Measurements from ENCODE around the gene ZBED4.

Gene ZBED4

DNA sequence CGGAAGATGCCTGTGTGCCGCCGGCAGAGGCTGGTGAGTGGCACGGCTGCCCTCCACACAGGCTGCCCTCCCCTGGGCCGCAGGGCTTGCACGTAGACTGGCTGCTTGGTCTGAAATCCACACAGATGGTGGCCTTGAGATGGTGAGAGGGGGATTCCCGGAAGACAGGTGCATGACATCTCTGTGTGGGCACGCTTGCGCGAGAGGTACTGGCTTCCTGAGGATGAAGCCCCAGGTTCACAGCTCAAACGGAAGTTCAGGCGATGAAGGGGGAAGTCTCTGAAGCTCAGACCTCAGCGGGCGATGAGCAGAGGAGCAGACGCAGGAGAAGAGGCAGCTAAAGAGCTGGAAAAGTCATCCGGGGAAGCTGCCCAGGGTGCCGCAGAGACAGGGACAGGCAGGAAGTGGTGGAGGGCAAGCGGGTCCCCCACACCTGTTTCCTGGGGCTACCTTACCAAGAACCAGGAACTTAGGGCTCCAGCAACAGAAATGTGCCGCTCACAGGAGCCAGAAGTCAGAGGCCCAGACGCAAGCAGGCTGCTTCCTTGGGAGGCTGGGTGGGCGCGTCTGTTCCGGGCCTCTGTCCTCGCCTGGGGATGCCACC is 72.0 kb downstream of the ZBED4 start:
- DNase-seq = no peak

DNA sequence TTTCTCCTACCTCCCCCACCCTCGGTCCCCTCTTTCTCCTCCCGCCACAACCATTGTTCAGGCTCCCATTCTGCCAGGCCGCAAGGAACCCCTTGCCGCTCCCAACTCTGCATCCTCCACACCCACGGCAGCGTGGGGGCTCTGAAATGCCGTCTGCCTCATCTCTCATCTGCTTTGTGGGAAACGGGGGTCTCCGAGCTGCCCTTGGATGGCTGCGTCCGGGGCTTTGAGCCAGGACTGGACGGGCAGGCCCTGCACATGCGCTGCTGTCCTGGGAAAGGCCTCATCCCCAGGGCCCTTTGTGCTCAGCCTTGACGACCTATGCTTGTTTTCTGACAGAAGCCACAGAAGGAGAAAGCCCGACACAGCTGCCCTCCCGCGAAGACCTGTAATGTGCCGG is 73.3 kb downstream of the ZBED4 start:
- DNase-seq = no peak

DNA sequence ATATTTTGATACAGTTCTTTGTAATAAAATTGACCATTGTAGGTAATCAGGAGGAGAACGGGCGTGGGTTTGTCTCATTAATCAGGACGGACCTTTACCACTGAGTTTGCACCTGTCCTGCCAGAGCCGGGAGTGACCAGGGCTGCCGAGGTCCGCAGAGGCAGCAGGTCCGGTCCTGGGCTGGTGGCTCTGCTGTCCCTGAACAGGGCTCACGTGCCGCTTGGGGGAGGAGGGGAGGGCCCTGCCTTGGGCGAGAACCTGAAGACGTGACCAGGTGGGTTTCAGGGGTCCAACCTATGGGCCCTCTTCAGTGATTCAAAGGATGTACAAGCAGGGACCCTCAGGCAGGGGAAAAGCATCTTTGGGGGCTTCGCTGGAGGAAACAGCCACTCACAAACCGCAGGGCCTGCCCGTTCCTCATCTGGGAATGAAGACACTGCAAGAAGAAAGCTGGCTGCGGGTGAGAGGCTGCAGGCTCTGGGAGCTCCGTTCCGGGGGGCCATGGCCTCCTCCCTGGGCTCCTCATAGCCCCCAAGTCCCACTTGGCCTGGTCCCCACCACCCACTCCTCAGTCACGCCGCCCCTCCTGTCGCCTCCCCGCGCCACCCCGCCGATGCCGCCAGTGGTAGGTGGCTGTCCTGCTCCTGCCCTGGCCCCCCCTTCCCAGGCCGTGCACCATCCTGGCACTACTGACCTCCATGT is 74.0 kb downstream of the ZBED4 start:
- no peak for DNase-seq

DNA sequence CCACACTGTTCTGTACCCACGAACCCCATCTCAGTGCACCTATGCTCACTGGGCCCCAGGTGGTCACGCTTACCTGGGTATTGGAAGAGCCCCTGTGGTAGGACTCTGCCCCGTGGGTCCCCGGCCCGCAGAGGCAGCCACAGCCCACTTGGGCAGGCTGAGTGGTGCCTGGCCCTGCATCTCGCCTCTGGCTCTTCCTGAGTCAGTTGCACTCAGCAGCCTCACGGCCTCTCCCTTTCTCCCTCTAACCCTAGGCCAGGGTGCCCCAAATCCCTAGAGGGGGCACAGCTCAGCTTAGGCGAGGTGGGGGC is 74.5 kb downstream of the ZBED4 start:
- DNase-seq = no peak

DNA sequence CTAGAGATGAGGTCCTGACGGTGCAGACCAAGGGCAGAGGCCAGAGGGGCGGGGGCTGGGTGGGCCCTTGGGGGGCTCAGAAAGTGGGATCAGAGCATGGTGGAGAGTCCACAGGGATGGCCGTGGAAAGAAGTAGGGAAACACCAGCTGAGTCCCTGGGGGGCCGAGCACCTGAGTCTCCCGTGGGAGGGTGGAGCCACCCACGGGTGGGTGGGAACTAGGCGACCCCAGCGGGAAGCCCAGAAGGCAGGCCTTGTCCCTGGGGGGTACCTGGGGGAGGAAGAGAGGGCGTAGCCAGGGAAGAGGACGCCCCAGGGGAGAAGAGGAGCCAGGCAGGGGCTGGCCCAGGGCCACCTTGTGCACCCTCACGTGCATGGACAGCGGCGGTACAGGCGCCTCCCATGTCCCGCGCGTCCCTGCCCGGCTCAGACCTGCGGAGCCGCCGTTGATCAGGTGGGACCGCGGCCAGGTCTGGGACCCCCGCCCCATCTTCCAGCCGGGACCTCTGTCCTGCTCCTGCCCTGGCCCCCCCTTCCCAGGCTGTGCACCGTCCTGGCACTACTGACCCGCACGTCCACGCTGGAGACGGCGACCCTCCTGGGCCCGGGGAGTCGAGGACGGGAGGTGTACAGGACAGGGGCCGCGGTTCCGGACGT is 75.0 kb downstream of the ZBED4 start:
- DNase-seq = no peak

DNA sequence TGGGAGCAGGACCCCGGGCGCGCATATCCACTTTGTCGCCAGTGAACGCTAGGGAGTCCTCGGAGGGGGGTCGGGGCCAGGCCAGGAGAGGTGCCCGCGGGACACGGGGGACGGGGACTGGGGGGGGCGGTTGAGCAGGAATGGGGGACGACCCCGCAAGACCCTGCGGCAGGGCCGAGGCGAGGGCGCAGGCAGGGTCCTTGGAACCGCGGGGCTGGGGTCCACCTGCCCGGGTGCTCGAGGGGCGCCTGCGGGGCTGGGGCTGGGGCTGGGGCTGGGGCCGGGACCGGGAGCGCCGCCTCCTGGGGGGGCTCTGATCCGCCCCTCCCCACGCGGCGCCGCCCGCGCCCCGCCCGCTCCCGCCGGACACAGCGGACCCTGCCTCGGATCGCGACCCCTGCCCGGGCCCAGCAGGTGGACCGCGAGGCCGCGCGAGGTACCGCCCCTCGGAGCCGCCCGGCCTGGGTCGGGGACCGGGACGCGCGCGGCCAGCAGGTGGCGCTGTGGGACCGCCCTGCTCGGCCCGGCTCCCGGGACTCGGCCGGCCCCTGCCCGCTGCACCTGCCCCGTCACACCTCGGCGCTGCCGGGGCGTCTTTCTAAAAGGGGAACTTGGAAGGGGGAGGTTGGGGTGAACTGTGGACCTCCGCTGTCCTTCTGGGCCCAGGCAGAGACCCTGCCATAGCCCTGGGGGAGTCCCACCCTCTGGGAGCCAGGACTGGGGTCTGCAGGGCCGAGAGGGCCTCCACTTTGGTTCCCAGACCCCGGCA is 75.8 kb downstream of the ZBED4 start:
- no peak for DNase-seq

DNA sequence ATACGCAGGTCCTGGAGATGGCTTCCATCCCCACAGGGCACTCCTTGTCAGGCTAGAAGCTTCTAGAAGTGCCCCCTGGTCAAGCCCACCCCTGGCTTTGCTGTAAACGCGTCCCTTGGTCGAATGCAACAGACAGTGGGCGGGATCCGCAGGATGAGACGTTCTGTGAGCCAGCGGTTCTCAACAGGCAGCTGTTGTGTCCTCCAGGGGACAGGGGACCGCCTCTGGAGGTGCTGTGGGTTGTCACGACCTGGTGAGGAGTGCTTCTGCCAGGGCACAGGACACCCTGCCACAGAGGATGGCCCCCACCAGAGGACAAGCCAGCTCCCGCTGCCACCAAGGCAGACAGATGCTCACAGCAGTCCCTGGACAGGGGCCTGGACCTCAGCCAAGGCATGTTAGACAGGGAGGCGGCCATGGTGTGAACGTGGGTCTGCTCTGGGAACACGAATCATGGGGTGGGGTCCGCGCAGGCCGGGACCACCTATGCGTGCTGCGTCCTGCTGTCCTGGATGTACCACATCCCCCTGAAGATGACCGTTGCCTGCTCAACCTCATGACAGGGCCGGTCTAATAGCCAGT is 76.4 kb downstream of the ZBED4 start:
- DNase-seq = no peak

DNA sequence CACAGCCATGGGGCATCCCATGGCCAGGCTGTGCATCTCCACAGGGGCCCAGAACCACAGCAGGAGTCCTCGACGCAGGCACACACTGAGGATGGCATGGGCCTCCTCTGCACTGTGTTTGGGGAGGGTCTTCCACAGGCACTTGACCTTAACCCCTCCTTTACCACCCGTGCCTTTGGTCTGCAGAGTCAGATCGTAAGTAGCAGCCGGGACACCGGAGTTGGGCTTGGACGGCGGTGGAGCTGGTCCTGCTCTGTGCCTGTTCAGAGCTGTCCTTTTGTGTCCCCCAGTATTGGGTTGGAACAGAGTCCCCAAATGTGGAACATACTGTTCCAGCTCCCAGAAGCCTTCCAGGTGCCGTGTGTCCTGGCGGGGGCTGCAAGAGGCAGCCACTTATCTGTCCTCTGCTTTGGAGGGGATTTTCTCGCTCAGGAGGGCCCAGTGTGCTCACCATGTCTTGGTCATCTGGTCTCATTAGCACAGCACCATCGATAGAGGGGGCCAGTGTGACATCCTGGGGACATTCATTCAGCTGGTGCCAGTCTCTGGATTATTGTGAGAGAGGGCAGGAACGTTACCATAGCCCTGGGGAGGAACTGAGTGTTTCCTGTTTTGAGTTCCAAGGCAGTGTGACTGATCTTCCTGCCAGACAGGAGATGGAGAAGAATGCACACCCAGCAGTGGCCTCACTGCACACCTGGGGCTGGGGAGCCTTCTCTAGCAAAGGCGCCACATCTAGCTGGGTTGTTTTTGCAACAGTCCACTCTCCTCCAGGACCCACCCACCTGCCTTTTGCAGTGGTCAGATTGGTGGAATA is 77.2 kb downstream of the ZBED4 start:
- DNase-seq = no peak

DNA sequence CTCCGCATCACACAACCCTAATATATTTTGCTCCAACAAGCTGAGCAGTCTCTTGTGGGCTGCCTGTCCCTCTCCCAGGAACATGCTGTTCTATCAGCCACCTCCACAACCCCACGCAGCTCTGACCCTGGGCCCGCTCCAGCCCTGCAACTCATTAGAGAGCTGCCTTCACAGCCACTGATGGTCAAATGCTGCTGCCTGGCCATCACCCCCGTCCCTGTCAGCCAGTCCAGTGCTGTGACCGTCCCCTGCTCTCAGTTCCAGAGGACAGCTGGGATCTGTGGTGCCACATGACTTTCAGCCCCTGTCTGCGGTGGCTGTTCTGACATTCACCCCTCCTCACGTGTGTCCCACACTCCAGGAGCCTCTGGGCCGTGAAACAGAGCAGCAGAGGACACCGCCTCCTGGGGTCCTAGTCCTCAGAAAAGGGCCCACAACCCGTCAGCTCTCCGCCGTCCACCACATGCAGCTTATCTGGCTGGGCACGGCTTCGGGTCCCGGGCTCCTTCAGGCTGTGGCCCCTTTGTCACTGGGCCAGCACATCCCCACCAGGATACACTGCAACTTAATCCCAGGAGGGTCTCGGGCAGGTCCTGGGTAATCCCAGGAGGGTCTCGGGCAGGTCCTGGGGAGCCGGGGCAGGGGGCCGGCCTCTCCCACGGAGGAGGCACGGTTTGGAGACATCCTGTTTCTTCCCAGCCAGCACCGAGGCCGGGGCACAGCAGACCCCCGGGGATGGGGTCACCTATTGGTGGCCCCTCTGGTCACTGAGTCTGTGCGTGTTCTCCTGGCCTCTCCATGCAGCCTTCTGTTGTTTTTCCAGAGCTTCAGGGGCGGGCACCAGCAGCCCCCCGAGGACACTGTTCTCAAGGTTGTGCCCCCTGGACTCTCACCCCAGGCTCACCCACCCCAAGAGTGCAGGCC is 79.9 kb downstream of the ZBED4 start:
- DNase-seq = no peak

DNA sequence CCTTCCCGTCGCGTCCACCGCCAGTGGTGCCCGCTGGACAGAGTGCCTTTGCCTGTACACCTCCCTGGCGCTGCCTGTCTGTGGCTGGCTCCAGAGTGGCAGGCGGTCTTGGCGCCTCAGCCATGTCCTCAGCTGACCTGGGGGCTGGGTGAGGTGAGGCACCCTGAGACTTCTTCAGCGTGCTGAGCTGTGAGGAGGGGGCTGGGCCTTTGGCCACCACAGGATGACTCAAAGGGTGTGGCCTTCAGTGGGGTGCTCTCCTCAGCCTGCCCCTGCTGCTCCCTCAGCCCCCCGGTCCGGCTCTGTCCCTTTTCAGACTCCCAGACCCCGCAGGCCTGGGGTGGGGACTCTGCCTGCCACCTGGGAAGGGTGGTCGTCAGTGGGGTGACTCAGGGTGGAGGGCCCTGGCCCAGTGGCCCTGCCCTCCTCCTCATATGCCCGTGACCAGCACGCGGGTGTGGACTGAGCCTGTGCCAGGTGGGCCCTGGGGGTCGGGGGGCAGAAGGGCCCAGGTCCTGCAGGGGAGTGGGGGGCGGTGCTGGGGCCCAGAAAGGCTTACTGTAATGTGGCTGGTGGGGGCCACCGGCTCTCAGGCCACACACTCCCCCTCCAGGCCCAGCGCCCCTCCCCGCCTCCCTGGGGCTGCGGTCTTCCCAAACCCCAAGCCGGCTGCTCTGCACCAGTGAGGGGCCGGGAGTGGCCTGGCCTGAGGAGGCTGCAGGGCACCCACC is 80.7 kb downstream of the ZBED4 start:
- DNase-seq = no peak

DNA sequence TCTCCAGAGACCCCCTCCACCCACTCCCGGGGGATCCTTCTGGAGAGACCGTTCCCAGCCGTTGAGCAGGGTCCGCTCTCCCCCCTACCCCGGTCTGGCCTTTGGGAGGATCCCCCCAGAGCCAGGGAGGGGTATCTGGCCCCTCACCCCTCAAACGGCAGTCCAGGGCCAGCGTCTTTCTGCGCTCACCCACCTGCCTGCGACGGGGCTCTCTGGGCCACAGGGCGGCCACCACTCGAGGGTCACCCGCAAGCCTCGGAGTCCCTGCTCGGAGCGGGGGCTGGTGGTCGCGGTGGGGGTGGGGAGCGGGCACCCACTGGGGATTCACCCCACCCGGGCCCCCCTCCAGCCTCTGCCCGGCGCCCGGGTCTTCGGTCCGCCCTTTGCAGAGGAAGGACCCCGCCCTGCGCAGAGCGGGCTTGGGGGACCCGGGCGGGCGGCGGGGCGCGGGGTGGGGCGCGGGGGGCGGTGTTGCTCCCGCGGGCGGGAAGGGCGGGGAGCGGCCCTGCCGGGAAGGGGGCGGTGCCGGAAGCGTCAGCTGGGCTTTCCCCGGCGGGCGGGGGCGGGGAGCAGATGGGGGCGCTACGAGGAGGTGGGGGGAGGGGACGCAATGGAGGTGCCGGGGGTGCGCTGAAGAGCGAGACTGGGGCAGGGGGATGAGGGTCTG is 81.4 kb downstream of the ZBED4 start:
- no peak for DNase-seq

DNA sequence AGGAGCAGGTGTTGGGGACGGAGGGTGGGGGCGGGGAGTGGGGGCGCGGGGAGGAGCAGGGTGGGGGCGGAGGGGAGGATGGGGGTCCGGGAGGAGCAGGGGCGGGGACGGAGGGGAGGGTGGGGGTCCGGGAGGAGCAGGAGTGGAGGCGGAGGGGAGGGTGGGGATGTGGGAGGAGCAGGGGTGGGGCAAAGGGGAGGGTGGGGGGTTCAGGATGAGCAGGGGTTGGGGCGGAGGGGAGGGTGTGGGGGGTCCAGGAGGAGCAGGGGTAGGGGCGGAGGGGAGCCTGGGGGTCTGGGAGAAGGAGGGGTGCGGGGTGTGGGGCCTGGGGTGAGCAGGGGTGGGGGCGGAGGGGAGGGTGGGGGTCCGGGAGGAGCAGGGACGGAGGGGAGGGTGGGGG is 81.9 kb downstream of the ZBED4 start:
- no peak for DNase-seq

DNA sequence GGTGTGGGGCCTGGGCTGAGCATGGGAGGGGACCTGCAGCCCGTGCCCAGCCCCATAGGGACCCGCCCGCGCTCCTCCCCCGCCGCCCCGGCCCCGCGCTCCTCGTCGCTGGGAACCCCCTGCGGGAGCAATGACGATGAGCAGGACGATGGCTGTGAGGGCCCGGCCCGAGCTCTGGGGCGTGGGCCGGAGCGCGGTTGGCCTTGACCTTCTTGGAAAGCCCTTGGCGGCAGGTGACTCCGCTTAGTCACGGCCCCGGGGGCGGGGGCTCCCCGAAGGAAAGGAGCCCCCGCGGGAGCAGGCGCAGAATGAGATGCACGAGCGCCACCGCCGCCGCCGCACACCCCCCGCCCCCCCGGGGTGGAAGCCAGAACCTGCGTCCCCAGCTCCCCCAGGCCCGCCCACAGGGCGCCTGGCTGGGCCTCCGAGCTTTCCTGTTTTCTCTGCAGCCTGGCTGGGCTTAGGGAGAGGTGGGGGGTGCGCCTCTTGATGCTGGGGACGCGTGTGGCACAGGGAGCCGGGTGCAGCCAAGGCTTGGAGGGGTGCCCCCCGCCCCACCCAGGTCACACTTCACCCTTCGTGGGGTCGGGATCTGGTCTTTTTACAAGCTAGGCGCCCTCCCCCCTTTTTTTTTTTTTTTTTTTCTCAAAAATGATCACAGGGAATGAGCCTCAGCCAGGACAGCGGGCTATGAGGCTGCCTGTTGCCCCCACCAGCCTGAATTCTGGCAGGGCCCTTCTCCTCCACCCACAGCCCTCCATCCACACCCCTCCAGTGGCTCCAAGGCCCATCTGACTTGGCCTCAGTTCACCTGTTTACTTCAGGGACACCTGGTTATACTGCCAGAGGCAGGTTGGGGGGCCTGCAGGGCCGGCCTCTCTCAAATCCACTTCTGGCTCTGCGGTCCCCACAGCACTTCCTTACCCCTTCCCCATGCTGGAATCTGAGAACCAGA is 82.7 kb downstream of the ZBED4 start:
- peak; percentile 79 for DNase-seq

DNA sequence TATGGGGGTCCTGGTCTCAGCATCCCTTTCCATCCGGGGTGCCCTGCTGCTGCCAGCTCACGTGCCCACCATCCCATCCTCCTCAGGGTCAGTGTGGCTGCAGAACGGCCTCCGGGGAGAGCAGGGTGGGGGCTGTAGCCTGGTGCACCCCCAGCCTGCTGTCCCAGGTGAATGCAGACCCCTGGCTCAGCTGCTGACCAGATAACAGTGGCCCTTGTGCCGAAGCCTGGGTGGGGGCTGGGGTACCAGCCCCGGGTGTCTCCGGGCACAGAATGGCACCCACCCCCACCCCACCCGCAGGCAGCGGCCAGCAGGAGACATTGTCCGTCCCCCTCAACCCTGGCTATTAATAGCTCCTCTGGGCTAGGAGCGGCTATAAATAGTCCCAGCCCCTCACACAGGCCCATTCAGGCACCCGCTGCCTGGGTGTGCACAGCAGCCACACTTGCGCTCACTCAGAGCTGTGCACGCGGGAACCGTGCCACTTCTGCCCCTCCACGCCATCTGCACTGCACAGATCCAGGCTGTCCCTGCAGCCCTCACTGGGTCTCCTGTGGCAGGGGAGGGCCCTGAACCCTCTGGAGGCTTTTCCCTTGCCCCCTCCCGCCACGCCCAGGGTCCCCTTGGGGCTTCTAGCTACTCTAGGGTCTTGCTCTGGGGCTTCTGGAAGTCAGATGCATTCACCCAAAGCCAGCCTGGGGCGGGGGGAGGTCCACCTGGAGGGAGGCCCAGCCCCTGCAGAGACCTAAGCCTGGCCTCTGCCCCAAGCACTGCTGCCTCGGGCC is 83.5 kb downstream of the ZBED4 start:
- DNase-seq = no peak

DNA sequence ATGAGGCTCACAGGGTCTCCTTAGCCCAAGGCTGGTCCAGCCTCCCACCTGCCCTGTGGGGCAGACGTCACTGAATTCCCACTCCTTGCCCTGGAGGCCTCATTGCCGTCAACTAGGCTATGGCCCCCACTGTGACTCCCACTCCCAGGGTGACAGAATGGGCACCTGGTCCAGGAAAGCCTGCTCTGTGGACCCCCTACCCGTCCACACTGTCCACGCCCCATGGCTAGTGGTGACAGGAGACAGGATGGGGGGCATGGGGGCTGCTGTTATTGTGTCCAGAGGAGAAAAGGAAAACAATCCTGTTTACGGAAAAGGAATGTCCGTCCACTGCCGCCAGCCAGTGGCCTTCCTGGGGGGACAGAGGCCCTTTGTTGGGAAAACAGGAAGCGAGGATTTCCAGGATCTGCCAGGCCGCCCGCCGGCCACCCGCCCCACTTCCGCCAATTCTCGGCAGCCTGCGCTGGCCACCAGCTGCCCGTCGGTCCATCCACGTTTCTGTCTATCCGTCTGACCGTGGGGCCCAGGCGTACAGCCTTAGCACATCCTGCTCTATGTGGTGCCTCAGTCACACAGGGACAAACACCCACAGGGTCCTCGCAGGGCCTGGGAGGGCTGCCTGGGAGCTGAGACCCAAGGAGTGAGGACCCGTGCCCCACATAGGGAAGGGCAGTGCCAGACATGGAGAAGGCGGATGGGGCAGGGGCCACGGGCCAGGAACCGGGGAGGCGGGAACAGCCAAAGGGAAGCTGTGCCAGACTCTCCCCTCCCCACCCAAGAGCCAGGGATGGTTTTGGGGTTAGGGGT is 84.3 kb downstream of the ZBED4 start:
- DNase-seq = no peak

DNA sequence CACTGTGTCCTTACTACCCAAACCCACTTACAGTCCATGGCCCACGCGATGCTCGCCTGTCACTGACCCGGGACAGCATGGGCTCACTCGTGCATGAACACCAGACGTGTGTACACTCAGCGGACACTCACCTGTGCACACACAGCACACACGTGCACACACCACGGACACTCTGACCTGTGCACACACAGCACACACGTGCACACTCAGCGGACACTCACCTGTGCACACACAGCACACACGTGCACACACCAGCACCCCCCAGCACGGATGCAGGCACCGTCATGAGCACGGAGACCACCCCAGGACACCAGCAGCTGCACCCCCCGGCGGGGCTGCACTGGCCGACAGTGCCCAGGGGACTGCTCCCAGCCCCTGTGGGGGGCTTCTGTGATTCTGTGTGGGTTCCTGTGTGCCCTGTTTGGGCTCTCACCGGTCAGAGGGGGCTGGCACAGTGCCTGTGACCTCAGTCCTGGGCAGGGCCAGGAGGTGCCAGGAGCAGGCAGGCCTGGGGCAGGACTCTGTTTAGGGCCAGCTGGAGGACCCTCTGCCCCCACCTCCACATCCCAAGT is 85.0 kb downstream of the ZBED4 start:
- no peak for DNase-seq
